BE2C (cell line): ENCODE results near the gene MVP.
A peak's percentile ranks its signal among the peaks of the same experiment; 100 is the strongest.
"Not testable (repeated sequence)": the region's sequence is repeated elsewhere in the genome, so short reads cannot be mapped to it uniquely, and the experiment has no call there.

ENCODE experiments used
- DNase-seq: peaks from one replicate; pipeline ENCODE4 v3.0.0-alpha.2; 2020
- H3K27me3 ChIP-seq: fragments of 250-450 bp; sonication (Bioruptor Pico); 2 replicates; pipeline ENCODE4 v1.5.1; 2020; ENCODE audit warnings: mild to moderate bottlenecking
- H3K36me3 ChIP-seq: fragments of 250-450 bp; sonication (Bioruptor Pico); 2 replicates; pipeline ENCODE4 v1.5.1; 2020; ENCODE audit warnings: mild to moderate bottlenecking
- H3K4me1 ChIP-seq: fragments of 250-450 bp; sonication (Bioruptor Pico); 2 replicates; pipeline ENCODE4 v1.5.1; 2020
- H3K4me3 ChIP-seq: 2 replicates; pipeline ENCODE4 v1.5.1; 2011; ENCODE audit warnings: low read depth, low read length
- H3K9me3 ChIP-seq: fragments of 250-450 bp; sonication (Bioruptor Pico); 2 replicates; pipeline ENCODE4 v1.5.1; 2020
- TF ChIP-seq, protein P1 (sequence below): IDR thresholded peaks from 2 replicates; pipeline ENCODE4 v1.5.1; 2012; ENCODE audit warnings: mild to moderate bottlenecking, low read depth, low read length

MVP gene

DNA sequence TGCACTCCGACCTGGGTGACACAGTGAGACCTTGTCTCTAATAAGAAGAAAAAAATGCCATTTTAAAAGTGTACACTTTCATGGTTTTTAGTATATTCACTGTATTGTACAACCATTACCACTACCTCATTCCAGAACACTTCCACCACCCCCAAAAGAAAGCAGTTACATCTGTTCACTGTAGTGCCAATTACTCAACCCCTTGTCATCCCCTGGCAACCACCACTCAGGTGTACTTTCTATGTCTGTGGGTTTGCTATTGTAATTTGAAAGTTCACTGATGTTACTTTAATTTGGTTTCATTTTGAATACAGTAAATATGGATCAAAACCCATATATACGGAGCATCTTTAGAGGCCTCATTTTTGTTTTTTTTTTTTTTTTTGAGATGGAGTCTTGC lies 36.1 kb upstream of the MVP start:
- H3K4me3 ChIP-seq = no peak overlapping the region
- no peaks in the 10 kb centered on the region for H3K27me3 ChIP-seq
- no peaks in the 10 kb centered on the region for H3K36me3 ChIP-seq
- no peak for DNase-seq
- TF ChIP-seq, protein P1, sequence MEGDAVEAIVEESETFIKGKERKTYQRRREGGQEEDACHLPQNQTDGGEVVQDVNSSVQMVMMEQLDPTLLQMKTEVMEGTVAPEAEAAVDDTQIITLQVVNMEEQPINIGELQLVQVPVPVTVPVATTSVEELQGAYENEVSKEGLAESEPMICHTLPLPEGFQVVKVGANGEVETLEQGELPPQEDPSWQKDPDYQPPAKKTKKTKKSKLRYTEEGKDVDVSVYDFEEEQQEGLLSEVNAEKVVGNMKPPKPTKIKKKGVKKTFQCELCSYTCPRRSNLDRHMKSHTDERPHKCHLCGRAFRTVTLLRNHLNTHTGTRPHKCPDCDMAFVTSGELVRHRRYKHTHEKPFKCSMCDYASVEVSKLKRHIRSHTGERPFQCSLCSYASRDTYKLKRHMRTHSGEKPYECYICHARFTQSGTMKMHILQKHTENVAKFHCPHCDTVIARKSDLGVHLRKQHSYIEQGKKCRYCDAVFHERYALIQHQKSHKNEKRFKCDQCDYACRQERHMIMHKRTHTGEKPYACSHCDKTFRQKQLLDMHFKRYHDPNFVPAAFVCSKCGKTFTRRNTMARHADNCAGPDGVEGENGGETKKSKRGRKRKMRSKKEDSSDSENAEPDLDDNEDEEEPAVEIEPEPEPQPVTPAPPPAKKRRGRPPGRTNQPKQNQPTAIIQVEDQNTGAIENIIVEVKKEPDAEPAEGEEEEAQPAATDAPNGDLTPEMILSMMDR = no peak
- H3K4me1 ChIP-seq = no peaks in the 10 kb centered on the region
- H3K9me3 ChIP-seq = no peaks in the 10 kb centered on the region

DNA sequence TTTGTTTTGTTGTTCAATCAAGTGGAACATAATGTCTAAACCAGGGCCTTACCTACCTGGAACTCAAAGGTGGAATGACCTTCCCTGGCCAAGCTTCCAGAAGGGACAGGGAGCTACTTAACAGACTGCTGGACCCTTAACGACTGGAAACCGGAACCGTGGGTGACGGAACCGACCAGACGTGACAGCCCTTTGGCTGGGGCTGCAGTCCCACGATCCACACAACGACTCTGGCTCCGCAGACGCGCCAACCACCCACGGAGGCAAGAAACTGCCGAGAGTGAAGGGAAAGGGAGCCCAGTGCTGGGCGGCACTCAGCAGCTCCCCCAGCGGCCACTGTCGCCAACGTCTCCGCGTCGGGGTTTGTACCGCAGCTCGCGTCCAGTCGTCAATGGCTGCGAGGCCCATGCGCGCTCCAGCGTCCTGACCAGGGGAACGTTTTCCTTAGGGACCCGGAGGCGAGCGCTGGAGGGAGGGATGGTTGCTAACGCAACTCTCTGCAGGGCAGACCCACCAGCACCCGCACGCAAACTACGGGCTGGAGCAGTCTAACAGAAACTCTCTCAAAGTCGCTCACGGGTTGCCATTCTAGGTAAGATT lies 35.3 kb upstream of the MVP start:
- TF ChIP-seq, protein P1 = no peak
- Histone ChIP-seq H3K4me3 (no peak overlapping the region), H3K27me3 (no peaks in the 10 kb centered on the region), H3K36me3 (no peaks in the 10 kb centered on the region), H3K9me3 (no peaks in the 10 kb centered on the region), H3K4me1 (no peaks in the 10 kb centered on the region)
- no peak for DNase-seq

DNA sequence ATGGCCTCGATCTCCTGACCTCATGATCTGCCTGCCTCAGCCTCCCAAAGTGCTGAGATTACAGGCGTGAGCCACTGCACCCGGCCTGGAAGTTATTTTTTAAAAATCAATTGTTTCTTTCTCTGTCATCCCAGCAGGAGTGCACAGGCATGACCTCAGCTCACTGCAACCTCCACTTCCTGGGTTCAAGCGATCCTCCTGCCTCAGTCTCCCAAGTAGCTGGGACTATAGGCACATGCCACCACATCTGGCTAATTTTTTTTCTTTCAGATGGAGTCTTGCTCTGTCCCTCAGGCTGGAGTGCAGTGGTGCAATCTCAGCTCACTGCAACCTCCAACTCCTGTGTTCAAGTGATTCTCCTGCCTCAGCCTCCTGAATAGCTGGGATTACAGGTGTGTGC lies 33.1 kb upstream of the MVP start:
- H3K27me3 ChIP-seq, H3K4me3 ChIP-seq, H3K9me3 ChIP-seq, DNase-seq, H3K36me3 ChIP-seq, H3K4me1 ChIP-seq: not testable (repeated sequence)

DNA sequence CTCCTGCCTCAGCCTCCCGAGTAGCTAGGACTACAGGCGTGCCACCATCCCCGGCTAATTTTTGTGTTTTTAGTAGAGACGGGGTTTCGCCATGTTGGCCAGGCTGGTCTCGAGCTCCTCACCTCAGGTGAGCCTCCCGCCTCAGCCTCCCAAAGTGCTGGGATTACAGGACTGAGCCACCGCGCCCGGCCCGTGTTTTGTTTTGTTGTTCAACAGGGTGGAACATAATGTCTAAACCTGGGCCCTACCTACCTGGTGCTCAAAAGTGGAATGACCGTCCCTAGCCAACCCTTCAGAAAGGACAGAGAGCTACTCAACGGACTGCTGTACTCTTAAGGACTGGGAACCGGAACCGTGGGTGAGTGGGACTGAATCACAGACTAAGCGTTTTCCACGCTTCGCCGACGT lies 30.5 kb upstream of the MVP start:
- Histone ChIP-seq H3K9me3 (no peaks in the 10 kb centered on the region), H3K27me3 (no peaks in the 10 kb centered on the region), H3K4me1 (no peaks in the 10 kb centered on the region; the same call in 1 of the 2 replicates), H3K4me3 (peak overlapping the region; percentile 76), H3K36me3 (peaks cover 19% of the 10 kb centered on the region)
- DNase-seq = no peak
- TF ChIP-seq, protein P1 = no peak

DNA sequence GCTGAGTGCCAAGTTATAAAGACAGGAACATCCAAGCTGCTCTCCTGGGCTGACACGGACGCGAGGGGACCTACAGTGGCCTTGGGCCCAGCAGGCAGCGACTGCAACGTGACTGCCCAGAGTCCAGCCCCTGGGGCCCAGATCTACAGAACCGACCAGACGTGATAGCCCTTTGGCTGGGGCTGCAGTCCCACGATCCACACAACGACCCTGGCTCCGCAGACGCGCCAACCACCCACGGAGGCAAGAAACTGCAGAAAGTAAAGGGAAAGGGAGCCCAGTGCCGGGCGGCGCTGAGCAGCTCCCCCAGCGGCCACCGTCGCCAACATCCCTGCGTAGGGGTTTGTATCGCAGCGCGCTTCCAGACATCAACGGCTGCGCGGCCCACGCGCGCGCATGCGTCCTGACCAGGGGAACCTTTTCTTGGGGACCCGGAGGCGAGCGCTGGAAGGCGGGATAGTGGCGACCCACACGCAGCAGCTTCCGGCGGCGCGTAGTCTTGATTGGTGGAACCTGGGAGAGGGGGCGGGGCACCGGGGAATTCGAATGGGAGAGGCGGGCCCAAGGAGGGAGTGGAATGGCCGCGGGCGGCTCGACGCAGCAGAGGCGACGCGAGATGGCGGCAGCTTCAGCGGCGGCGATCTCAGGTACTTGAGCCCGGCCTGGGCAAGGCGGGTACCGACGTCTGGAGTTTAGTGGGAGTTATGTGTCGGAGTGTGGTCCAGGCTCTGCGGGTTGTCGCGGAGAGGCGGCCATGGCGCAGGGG lies 29.9 kb upstream of the MVP start, which contains the start of gene KIF22:
Gene KIF22 (plus strand): TSS at position 569 of the 766 bp plus-strand sequence. CDS start 9 bp downstream, at position 578.
- H3K27me3 ChIP-seq = no peaks in the 10 kb centered on the region
- TF ChIP-seq, protein P1 = peak; percentile 69

DNA sequence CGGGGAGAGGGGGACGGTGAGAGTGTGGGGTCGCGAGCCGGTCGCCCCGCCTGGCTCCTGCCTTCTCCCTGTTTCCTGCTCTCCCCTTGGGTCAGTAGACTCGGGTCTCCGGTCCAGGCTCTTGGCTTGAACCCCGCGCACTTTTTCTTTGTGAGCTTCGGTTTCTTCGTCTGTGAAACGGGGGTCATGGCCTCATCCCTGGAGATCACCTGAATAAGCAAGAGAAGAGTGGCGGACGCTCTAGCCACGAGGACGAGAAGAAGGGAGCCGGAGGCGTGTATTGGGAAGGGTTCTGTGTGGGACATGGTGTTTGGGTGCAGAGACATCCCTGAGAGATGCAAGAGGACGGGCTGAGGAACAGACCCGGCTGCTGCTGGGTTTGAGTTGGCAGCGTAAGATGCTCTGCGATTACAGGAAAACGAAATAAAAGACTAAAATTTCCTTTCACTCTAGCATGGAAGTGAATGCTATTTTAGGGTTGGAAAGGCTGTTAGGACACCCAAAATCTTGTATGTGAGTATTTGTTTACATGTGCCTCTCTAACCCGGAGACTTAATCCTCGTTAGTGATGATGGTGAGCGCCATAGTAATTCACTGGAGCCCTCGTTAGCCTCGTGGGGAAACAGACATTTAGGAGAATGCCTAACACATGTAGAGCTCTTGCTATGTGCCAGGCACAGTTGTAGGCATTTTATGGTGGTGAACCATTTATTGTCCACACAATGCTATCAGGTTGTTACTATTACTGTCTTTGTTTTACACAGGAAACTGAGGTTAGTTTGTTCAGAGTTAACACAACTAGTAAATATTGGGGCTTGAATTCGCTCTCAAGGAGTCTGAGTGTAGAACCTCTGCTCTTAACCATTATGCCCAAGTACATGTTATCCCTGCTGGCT lies 29.1 kb upstream of the MVP start:
- Histone ChIP-seq H3K27me3 (no peaks in the 10 kb centered on the region), H3K4me3 (peak overlapping the region; percentile 100), H3K36me3 (peaks cover 25% of the 10 kb centered on the region), H3K4me1 (no peaks in the 10 kb centered on the region; the same call in 1 of the 2 replicates), H3K9me3 (no peaks in the 10 kb centered on the region)
- no peak for DNase-seq
- TF ChIP-seq, protein P1 = no peak

More for the DNA sequence above, 29.9 kb upstream of the MVP start, which contains the start of gene KIF22:
- Histone ChIP-seq H3K4me3 (peak within 1 kb of the TSS; percentile 100), H3K4me1 (no peaks in the 10 kb centered on the region; the same call in 1 of the 2 replicates), H3K36me3 (peaks cover 20% of the 10 kb centered on the region), H3K9me3 (no peaks in the 10 kb centered on the region)
- peak; percentile 100 for DNase-seq
